22Rv1 (cell line): Measurements from ENCODE around the gene MREG.

Experiments used
- H3K27ac ChIP-seq: fragments of 450-650 bp; 2 replicates; pipeline ENCODE4 v1.5.1; 2017
- CTCF ChIP-seq: fragments of 450-650 bp; IDR thresholded peaks from 2 replicates; pipeline ENCODE4 v1.5.1; 2017; ENCODE audit warnings: mild to moderate bottlenecking
- ZFX ChIP-seq: fragments of 450-650 bp; IDR thresholded peaks from 2 replicates; pipeline ENCODE4 v1.6.1; 2017; ENCODE audit warnings: antibody characterized with exemption, borderline replicate concordance

Gene MREG

DNA sequence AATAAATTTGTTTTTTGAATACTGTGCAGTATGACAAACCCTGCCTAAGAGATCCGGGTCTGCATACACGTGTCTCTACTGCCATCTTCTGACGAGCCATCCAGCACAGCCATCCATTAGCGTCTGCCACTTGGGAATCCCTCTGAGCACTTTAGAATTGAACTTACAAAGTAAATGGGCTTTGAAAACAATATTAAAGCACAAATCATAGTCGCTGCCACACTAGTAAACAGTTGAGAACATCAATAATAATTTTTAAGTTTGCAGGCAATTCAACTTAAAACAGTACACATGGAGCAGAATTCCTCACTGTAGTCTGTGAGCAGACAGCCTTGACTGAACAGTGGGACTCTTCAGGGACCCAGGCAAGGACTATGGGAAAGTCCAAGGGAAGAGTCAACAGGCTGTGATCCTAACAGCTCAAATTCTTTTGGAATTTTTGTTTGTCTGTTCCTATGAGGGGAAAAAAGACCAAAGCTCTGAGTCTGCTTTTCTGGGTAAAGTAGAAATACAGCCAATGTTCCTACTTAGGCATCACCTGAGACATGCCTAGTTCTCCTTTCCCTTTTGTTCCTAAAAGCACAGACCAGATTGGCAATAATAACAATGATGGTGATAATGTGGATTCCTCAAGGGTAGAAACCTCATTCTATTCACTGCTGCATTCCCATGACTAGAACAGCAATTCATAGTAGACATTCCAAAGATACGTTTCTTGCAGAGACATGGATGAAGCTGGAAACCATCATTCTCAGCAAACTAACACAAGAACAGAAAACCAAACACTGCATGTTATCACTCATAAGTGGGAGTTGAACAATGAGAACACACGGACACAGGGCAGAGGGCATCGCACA lies 92.9 kb downstream of the MREG start:
- TF ChIP-seq CTCF (peak; percentile 85), ZFX (no peak)
- H3K27ac ChIP-seq = no peak overlapping the region

DNA sequence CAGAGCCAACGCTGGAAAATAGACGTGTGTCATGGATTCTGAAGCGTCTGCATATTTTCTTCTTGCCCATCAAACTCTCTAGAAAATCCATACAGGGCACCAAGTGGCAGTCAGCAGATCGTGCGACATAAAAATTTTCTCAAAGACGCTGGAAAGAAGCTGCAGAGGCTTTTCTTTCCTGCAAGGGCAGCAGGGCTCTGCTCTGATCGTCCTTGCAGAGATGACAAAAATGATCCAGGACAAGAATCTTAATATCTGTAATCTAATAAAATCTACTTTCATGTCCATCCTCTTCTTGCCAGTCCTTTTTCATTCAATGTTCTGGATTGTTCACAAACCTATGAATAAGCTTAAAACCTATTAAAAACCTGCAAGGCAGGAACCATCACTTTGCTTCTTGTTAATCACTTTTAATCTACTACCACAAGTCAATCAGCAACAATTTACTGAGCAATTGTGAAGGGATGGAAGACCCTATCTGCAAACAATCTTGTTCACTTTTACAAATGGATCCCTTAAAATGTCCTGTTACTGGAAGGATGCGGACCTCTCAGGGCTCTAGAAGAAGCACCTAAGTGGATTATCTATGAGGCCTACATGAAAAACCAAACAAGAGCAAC lies 93.6 kb downstream of the MREG start:
- TF ChIP-seq CTCF (no peak), ZFX (no peak)

GRCh38 chr2:215918901-215919599 lies 94.3 kb downstream of the MREG start:
- H3K27ac ChIP-seq = peak overlapping the region; percentile 41; the same call in 1 of the 2 replicates
- no peak for TF ChIP-seq CTCF

More for the DNA sequence above, 93.6 kb downstream of the MREG start:
- H3K27ac ChIP-seq = no peak overlapping the region

DNA sequence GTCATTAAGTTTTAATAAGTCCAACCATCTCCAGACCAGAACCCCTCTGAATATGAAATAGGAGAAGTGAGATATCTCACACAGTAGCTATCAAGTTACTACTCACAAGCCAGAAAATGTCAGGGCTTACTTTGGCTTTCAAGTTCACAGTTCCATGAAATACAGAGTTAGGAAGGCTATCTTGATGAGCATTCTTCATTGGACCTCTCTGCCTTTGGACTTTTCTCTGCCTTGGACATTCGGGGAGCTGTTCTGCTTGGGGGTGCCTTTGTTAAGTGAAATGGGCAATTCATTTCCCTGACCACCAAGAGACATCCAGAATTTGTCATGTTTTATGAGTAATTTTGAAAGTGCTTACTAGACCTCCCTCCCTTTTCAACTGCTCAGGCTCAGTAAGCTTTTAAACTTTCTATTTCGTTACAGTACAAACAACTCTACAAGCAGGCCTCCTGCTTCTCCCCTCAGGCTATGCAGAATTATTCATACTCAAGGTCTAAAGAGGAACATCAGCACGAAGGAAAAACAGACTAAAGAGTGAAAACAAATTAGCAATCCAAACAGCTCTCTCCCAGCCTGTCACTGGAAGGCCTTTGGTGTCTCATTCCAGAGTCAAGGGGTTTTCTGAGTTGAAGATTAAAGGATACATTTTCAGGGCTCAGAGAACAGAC lies 95.3 kb downstream of the MREG start:
- TF ChIP-seq CTCF (no peak), ZFX (no peak)
- H3K27ac ChIP-seq = peak overlapping the region; percentile 41

- no peak overlapping the region for H3K27ac ChIP-seq
- no peak for TF ChIP-seq ZFX
- no peak for TF ChIP-seq CTCF
Observed at GRCh38 chr2:215915441-215915840, 97.9 kb downstream of the MREG start.

DNA sequence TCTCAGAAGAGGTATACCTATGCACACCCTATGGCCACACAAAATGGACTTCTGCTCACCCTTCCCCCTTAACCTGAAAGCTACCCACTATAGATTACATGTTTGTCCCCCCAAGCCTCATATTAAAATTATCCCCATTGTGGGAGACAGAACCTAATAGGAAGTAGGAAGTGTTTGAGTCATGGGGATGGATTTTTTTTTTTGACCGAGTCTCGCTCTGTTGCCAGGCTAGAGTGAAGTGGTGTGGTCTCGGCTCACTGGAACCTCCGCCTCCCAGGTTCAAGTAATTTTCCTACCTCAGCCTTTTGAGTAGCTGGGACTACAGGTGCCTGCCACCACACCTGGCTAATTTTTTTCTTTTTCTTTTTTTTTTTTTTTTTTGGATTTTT lies 98.6 kb downstream of the MREG start:
- no peak for TF ChIP-seq ZFX
- no peak for TF ChIP-seq CTCF
- H3K27ac ChIP-seq = no peak overlapping the region
